ENCODE data around the gene NXPH1.

DNA sequence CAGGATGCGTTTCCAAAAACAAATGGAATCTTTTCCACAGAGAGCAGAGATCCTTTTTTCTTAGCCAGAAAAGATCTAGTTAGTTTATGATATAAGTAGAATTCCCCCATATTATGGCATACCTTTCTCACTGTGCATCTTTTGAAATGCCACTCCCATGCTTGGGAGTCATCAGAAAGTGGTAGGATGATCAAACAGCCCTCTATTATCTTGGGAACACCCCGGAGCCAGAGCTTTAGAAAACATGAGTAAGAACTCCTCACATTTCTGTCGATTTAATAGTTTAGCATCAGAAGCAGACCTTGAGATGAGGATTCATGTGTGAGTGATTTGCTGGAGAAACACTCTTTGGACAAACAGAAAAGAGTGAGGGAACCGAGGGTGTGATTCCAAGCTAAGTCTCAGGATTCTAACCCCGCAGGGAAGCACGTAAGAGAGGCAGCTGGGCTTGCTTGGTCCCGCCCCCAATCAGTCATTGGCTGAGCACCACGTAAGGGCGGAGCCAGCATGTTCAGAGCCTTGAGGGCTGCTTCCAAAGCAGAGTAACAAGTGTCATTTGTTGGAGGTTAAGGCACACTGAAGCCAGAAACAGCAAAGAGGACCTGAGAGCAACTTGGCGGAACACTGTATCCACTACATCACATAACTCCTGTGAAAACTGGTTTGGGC is 43.7 kb upstream of the NXPH1 start:
- TF ChIP-seq POLR2A (IDR thresholded peaks at IDR 0.05; ENCODE audit: low read depth) (no peak), EP300 (IDR thresholded peaks at IDR 0.05) (no peak), POLR2AphosphoS5 (IDR thresholded peaks at IDR 0.05) (no peak)
